OCI-LY1 (cell line): ENCODE measurements around the gene ARIH2.
A peak's percentile ranks its signal among the peaks of the same experiment; 100 is the strongest.

Source experiments
- H2AFZ ChIP-seq: fragments of 200-600 bp; sonication (generic), shearing (Covaris generic); 2 replicates; pipeline ENCODE4 v1.6.0; 2014; ENCODE audit warnings: antibody characterized with exemption, mild to moderate bottlenecking, low read length
- H3F3A ChIP-seq: fragments of 200-600 bp; sonication (generic), shearing (Covaris generic); 2 replicates; pipeline ENCODE4 v1.6.0; 2014; ENCODE audit warnings: mild to moderate bottlenecking, antibody characterized with exemption, low read length, moderate library complexity; ENCODE audit not compliant: insufficient read depth
- H3K27ac ChIP-seq: fragments of 200-600 bp; sonication (generic); 2 replicates; pipeline ENCODE4 v1.5.1; 2014; ENCODE audit warnings: low read length, mixed run types, mild to moderate bottlenecking, low read depth; ENCODE audit not compliant: poor library complexity, severe bottlenecking
- H3K27me3 ChIP-seq: fragments of 200-600 bp; sonication (generic); 2 replicates; pipeline ENCODE4 v1.6.0; 2014; ENCODE audit warnings: antibody characterized with exemption, mild to moderate bottlenecking, low read length, moderate library complexity; ENCODE audit not compliant: insufficient read depth
- H3K36me3 ChIP-seq: fragments of 200-600 bp; sonication (generic); 2 replicates; pipeline ENCODE4 v1.6.1; 2014; ENCODE audit warnings: mild to moderate bottlenecking, antibody characterized with exemption, low read length, moderate library complexity, mixed read lengths; ENCODE audit not compliant: insufficient read depth
- H3K4me1 ChIP-seq: fragments of 200-600 bp; sonication (generic); 2 replicates; pipeline ENCODE4 v1.5.1; 2014; ENCODE audit warnings: mild to moderate bottlenecking, low read length, moderate library complexity; ENCODE audit not compliant: insufficient read depth, severe bottlenecking
- H3K4me2 ChIP-seq: fragments of 200-600 bp; sonication (generic), shearing (Covaris generic); 2 replicates; pipeline ENCODE4 v1.6.1; 2014; ENCODE audit warnings: low read length
- H3K4me3 ChIP-seq: fragments of 200-600 bp; sonication (generic); 2 replicates; pipeline ENCODE4 v1.5.1; 2014; ENCODE audit warnings: low read length, low read depth, mild to moderate bottlenecking, mixed read lengths; ENCODE audit not compliant: poor library complexity, severe bottlenecking
- H3K79me2 ChIP-seq: fragments of 200-600 bp; shearing (Covaris generic); 2 replicates; pipeline ENCODE4 v1.6.1; 2016; ENCODE audit warnings: mixed run types, low read length, mixed read lengths; ENCODE audit not compliant: insufficient read depth
- H3K9ac ChIP-seq: fragments of 200-600 bp; sonication (generic), shearing (Covaris generic); 2 replicates; pipeline ENCODE4 v1.6.1; 2014; ENCODE audit warnings: mild to moderate bottlenecking, low read length, mixed read lengths
- H3K9me2 ChIP-seq: fragments of 200-600 bp; sonication (generic), shearing (Covaris generic); 2 replicates; pipeline ENCODE4 v1.6.1; 2014; ENCODE audit warnings: low read depth, mild to moderate bottlenecking, low read length, mixed read lengths
- H3K9me3 ChIP-seq: fragments of 200-600 bp; shearing (Covaris generic); 2 replicates; pipeline ENCODE4 v1.6.1; 2014; ENCODE audit warnings: low read length, mixed read lengths
- H4K20me1 ChIP-seq: fragments of 200-600 bp; sonication (generic), shearing (Covaris generic); 2 replicates; pipeline ENCODE4 v1.6.0; 2016; ENCODE audit warnings: mild to moderate bottlenecking, low read length; ENCODE audit not compliant: insufficient read depth
- EZH2 ChIP-seq: fragments of 200-600 bp; sonication (generic), shearing (Covaris generic); IDR thresholded peaks from 2 replicates; pipeline ENCODE4 v1.8.0; 2017; ENCODE audit warnings: borderline replicate concordance, mixed run types, mild to moderate bottlenecking, antibody characterized with exemption, low read length, moderate library complexity, mixed read lengths
- TF ChIP-seq, protein P1 (sequence below): fragments of 200-600 bp; sonication (generic), shearing (Covaris generic); IDR thresholded peaks from 2 replicates; pipeline ENCODE4 v1.5.1; 2017; ENCODE audit warnings: mild to moderate bottlenecking, antibody characterized with exemption, low read length, moderate library complexity, mixed read lengths

The ARIH2 gene

GRCh38 chr3:49021213-49021812 is 102.7 kb downstream of the ARIH2 start:
- Histone ChIP-seq H3K27me3 (no peaks in the 10 kb centered on the region), H3K4me1 (peaks cover 57% of the 10 kb centered on the region), H3K4me3 (peak overlapping the region; percentile 95), H3K9me2 (no peaks in the 10 kb centered on the region), H2AFZ (no peak overlapping the region), H3K79me2 (peaks cover 13% of the 10 kb centered on the region; the same call in 1 of the 2 replicates), H3F3A (0 out of 2 replicates have a peak, but pooled peaks cover 8% of the 10 kb centered on the region), H3K9me3 (no peaks in the 10 kb centered on the region), H3K27ac (peak overlapping the region; percentile 96), H4K20me1 (no peaks in the 10 kb centered on the region), H3K4me2 (peak overlapping the region; percentile 98), H3K36me3 (peaks cover 35% of the 10 kb centered on the region), H3K9ac (peak overlapping the region; percentile 95)
- TF ChIP-seq, protein P1, sequence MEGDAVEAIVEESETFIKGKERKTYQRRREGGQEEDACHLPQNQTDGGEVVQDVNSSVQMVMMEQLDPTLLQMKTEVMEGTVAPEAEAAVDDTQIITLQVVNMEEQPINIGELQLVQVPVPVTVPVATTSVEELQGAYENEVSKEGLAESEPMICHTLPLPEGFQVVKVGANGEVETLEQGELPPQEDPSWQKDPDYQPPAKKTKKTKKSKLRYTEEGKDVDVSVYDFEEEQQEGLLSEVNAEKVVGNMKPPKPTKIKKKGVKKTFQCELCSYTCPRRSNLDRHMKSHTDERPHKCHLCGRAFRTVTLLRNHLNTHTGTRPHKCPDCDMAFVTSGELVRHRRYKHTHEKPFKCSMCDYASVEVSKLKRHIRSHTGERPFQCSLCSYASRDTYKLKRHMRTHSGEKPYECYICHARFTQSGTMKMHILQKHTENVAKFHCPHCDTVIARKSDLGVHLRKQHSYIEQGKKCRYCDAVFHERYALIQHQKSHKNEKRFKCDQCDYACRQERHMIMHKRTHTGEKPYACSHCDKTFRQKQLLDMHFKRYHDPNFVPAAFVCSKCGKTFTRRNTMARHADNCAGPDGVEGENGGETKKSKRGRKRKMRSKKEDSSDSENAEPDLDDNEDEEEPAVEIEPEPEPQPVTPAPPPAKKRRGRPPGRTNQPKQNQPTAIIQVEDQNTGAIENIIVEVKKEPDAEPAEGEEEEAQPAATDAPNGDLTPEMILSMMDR = no peak
- TF ChIP-seq EZH2 = no peak

GRCh38 chr3:49021813-49022687 is 103.4 kb downstream of the ARIH2 start, which contains the start of gene NDUFAF3:
TSS of gene NDUFAF3 (plus strand) at chr3:49022121. CDS start at chr3:49022145, 24 bp downstream.
- H4K20me1 ChIP-seq = no peaks in the 10 kb centered on the region
- no peak within 1 kb of the TSS for H2AFZ ChIP-seq
- H3K79me2 ChIP-seq = peaks cover 13% of the 10 kb centered on the region; the same call in 1 of the 2 replicates
- TF ChIP-seq, protein P1 = peak; percentile 85
- no peak for TF ChIP-seq EZH2
- peak within 1 kb of the TSS; percentile 95 for H3K4me3 ChIP-seq
- no peaks in the 10 kb centered on the region for H3K9me2 ChIP-seq
- H3F3A ChIP-seq = 0 out of 2 replicates have a peak, but pooled peaks cover 6% of the 10 kb centered on the region
- no peaks in the 10 kb centered on the region for H3K9me3 ChIP-seq
- H3K27ac ChIP-seq = peak within 1 kb of the TSS; percentile 96
- H3K4me1 ChIP-seq = peaks cover 58% of the 10 kb centered on the region
- H3K9ac ChIP-seq = peak within 1 kb of the TSS; percentile 95
- peaks cover 41% of the 10 kb centered on the region for H3K36me3 ChIP-seq
- peak within 1 kb of the TSS; percentile 98 for H3K4me2 ChIP-seq
- H3K27me3 ChIP-seq = no peaks in the 10 kb centered on the region

DNA sequence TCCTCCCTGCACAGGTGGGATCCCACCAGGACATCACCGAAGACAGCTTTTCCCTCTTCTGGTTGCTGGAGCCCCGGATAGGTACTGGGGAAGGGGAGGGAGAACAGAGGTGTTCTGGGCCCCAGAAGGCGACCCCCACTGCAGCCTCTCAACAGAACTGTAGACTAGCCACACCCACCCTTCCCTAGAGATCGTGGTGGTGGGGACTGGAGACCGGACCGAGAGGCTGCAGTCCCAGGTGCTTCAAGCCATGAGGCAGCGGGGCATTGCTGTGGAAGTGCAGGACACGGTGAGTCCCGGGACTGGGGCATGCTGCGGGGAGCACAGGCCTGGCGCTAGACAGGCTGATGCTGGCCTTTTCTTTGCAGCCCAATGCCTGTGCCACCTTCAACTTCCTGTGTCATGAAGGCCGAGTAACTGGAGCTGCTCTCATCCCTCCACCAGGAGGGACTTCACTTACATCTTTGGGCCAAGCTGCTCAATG is 104.1 kb downstream of the ARIH2 start:
- no peak for TF ChIP-seq EZH2
- TF ChIP-seq, protein P1 = no peak
- no peaks in the 10 kb centered on the region for H3K9me2 ChIP-seq
- H3F3A ChIP-seq = no peaks in the 10 kb centered on the region
- H4K20me1 ChIP-seq = no peaks in the 10 kb centered on the region
- H3K9ac ChIP-seq = peak overlapping the region; percentile 91
- peak overlapping the region; percentile 96 for H3K27ac ChIP-seq
- peak overlapping the region; percentile 98 for H3K4me2 ChIP-seq
- peak overlapping the region; percentile 95 for H3K4me3 ChIP-seq
- H3K4me1 ChIP-seq = peaks cover 58% of the 10 kb centered on the region
- no peaks in the 10 kb centered on the region for H3K9me3 ChIP-seq
- H3K79me2 ChIP-seq = peaks cover 13% of the 10 kb centered on the region; the same call in 1 of the 2 replicates
- no peaks in the 10 kb centered on the region for H3K27me3 ChIP-seq
- no peak overlapping the region for H2AFZ ChIP-seq
- H3K36me3 ChIP-seq = peaks cover 47% of the 10 kb centered on the region
